GM18526 (cell line): ENCODE data around the gene ATOH7.

ENCODE experiments used
- POLR2A ChIP-seq: IDR thresholded peaks from 3 replicates; pipeline ENCODE4 v1.6.1; 2011; ENCODE audit not compliant: insufficient read length; ENCODE audit errors: extremely low read depth

Gene ATOH7

GRCh38 chr10:68196701-68197100, 35.2 kb downstream of the ATOH7 start:
- no peak for TF ChIP-seq POLR2A

GRCh38 chr10:68194290-68194689, 37.6 kb downstream of the ATOH7 start:
- TF ChIP-seq POLR2A: no peak

DNA sequence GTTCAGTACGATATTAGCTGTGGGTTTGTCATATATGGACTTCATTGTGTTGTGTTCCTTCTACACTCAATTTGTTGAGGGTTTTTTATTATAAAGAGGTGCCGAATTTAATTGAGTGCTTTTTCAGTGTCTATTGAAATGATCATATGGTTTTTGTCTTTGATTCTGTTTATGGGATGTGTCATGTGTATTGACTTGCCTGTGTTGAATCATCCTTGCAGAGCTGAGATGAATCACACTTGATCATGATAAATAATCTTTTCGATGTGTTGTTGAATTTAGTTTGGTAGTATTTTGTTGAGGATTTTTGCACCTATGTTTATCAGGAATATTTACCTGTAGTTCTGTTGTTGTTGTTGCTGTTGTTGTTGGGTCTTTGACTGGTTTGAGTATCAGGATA, 39.8 kb downstream of the ATOH7 start:
- no peak for TF ChIP-seq POLR2A

GRCh38 chr10:68188835-68189234, 43.1 kb downstream of the ATOH7 start:
- TF ChIP-seq POLR2A: no peak

DNA sequence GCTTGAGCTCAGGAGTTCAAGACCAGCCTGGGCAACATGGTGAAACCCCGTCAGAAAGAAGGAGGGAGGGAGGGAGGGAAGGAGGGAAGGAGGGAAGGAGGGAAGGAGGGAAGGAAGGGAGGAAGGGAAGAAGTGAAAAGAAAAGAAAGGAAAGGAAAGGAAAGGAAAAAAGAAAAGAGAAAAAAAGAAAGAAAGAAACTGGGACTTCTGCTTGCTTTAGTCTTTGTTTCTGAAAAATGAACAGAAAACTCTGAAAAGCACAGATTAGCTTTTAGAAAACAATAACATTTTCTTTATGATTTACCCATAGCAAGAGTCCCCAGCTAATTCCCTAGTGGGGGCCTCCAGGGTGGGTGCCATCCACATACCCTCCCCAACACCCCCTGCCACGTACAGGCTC, 46.8 kb downstream of the ATOH7 start:
- no peak for TF ChIP-seq POLR2A

DNA sequence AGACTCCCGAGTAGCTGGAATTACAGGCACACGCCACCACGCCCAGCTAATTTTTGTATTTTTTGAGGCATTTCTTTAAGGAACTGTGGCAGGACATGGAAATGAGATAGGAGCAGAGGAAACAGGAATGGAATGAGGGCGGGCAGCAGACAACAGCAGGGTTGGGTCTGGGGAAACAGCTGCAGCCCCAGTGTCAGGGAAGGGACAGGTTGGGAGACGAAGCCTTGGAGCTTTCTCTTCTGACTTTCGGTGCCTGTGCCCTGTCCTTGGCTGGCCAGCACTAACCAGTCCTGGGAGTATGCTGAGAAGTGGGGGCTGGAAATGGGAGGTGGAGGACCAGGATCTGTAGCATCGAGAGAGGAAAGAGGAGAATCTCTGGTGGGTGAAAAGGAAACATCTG, 47.4 kb downstream of the ATOH7 start:
- no peak for TF ChIP-seq POLR2A
